Urinary bladder (tissue), 4 donors: ENCODE data around the gene FUT3. TPM values are rescaled to one million over a fixed set of nuclear protein-coding genes. Genes with fewer than 3 reads are reported as not detected.

Experiments used
- DNase-seq: peaks from one replicate; pipeline ENCODE4 v3.0.0-alpha.2; 2015; ENCODE audit errors: extremely low spot score
- H3K27ac ChIP-seq: one replicate; pipeline ENCODE4 v1.5.1; 2013; ENCODE audit warnings: low read depth, mild to moderate bottlenecking, moderate library complexity
- H3K36me3 ChIP-seq: one replicate; pipeline ENCODE4 v1.6.1; 2013; ENCODE audit warnings: mild to moderate bottlenecking, moderate library complexity; ENCODE audit not compliant: insufficient read depth
- H3K4me1 ChIP-seq: one replicate; pipeline ENCODE4 v1.6.1; 2013; ENCODE audit warnings: mild to moderate bottlenecking, moderate library complexity; ENCODE audit not compliant: insufficient read depth
- H3K4me3 ChIP-seq: one replicate; pipeline ENCODE4 v1.5.1; 2013; ENCODE audit warnings: low read depth, low read length
- WGBS: extraction: QIAGEN DNeasy Blood & Tissue Kit; methylation state at CpG from one replicate; pipeline ENCODE4 v1.1.7; 2013; 5-methylcytosine and 5-hydroxymethylcytosine counted together
- polyA plus RNA-seq: library from polyadenylated mRNA; stranded (reverse); fragments of 200-250 nt; gene quantifications from one replicate; pipeline ENCODE4 v1.2.3, GENCODE V29; 2013
- total RNA-seq: library from RNA; depleted of rRNA; stranded (reverse); fragments of >200 nt; gene quantifications from one replicate; pipeline ENCODE4 v1.2.3, GENCODE V29; 2014
- donor health status: healthy with polysubstance abuse.
- donor health status: healthy.

Gene FUT3
- total and polyA plus RNA-seq, 2 donors: 0.29 to 0.63 TPM

GRCh38 chr19:5829567-5830310, 21.5 kb downstream of the FUT3 start:
- no peaks in the 10 kb centered on the region for H3K4me1 ChIP-seq
- H3K4me3 ChIP-seq: no peak overlapping the region
- no peak for DNase-seq
- no peaks in the 10 kb centered on the region for H3K36me3 ChIP-seq
- H3K27ac ChIP-seq: no peak overlapping the region
- 42% methylated on average over 34 of the region's 34 CpGs for WGBS

- Histone ChIP-seq H3K36me3 (no peaks in the 10 kb centered on the region), H3K4me1 (no peaks in the 10 kb centered on the region), H3K27ac (peak overlapping the region; percentile 48), H3K4me3 (peak overlapping the region; percentile 39)
- DNase-seq: no peak
- under 1% methylated on average over 47 of the region's 47 CpGs for WGBS
Measured at GRCh38 chr19:5828661-5829566, 22.3 kb downstream of the FUT3 start.

DNA sequence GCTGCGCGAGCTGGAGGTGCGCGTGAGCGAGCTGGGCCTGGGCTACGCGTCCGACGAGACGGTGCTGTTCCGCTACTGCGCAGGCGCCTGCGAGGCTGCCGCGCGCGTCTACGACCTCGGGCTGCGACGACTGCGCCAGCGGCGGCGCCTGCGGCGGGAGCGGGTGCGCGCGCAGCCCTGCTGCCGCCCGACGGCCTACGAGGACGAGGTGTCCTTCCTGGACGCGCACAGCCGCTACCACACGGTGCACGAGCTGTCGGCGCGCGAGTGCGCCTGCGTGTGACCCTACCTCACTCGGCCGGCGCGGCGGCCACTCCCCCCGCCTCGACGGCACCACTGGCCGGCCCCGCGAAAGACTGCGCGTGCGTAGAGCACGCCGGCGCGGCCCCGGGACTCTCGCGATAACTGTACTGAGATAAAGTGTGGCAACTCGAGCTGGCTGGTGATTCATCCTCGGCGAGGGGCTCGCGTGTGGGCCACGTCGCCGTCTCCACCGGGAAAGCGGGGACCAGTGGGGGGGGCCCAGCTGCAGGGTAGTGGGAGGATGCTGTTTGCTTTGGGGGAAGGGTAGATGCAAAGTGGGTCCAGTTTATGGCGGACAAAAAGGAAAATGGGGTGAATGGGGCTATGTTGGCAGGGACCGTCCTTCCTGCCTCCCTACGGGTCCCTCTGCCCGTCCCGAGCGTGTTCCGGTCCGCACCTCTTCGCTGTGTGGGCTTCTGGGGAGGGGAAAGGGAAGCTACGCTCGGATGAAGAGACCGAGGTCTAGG, 23.2 kb downstream of the FUT3 start:
- Histone ChIP-seq H3K4me1 (no peaks in the 10 kb centered on the region), H3K36me3 (no peaks in the 10 kb centered on the region), H3K4me3 (peak overlapping the region; percentile 39), H3K27ac (peak overlapping the region; percentile 33)
- peak; percentile 77 for DNase-seq
- under 1% methylated on average over 91 of the region's 91 CpGs for WGBS

GRCh38 chr19:5827342-5827890, 23.8 kb downstream of the FUT3 start:
- no peaks in the 10 kb centered on the region for H3K4me1 ChIP-seq
- H3K36me3 ChIP-seq: no peaks in the 10 kb centered on the region
- H3K4me3 ChIP-seq: peak overlapping the region; percentile 39
- no peak overlapping the region for H3K27ac ChIP-seq
- no peak for DNase-seq
- WGBS: 14% methylated on average over 37 of the region's 37 CpGs

DNA sequence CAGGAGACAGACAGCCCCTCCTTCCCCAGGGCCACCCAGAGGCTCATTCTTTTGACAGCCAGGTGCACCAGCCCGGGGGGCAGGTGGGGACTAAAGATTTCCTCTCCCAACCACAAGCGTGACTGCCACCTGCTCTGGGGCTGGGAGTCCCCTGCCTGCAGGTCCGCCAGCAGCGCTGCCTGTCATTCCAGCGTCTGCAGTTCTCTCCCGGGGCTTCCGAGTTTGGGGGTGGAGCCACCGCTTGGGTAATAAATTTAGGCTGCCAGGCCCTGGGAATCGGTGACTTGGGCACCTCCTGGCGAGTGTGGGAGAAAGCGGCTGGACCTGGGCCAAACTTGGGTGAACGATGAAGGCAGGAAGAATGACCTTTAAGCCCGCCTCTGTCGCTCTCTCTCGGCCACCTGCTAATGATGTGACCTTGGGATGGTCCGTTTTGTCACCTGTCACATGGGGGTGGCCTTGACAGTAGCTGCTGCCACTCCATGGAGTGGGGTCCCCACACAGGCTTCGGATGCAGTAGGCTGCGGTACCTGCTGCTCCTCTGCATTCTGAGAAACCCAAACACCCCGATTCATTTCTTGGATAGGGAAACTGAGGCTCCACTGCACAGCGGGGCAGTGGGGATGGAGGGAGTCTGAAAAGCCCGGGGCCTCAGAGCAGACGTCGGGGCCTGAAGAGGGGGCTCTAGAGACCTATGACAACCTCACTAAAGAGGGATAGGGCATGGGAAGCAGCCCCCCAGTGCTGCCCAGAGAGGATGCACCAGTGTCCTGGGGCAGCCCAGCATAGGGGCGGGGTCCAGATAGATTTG, 24.5 kb downstream of the FUT3 start:
- Histone ChIP-seq H3K4me3 (no peak overlapping the region), H3K36me3 (no peaks in the 10 kb centered on the region), H3K27ac (no peak overlapping the region), H3K4me1 (no peaks in the 10 kb centered on the region)
- WGBS: 19% methylated on average over 24 of the region's 24 CpGs
- no peak for DNase-seq

DNA sequence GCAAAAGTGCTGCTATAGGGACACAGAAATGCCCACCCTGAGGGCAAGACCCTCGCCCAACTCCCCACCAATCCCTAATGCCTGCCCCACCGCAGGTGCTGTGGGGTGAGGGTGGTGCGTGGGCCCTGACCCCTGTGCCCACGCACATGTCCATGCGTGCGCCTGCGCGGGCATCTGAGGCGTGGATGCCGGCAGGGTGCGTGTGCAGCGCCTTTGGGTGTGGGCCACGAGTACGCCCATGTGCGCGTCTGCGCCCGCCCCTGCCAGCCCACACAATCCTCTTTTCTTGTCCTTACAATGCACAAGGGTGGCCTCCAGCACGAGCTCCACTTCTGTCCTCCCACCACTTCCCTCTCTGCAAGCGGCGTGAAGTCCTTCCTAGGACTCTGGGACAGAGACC, 26.1 kb downstream of the FUT3 start:
- Histone ChIP-seq H3K36me3 (no peaks in the 10 kb centered on the region), H3K4me3 (no peak overlapping the region), H3K4me1 (no peaks in the 10 kb centered on the region), H3K27ac (no peak overlapping the region)
- WGBS: 93% methylated on average over 21 of the region's 21 CpGs
- DNase-seq: no peak

DNA sequence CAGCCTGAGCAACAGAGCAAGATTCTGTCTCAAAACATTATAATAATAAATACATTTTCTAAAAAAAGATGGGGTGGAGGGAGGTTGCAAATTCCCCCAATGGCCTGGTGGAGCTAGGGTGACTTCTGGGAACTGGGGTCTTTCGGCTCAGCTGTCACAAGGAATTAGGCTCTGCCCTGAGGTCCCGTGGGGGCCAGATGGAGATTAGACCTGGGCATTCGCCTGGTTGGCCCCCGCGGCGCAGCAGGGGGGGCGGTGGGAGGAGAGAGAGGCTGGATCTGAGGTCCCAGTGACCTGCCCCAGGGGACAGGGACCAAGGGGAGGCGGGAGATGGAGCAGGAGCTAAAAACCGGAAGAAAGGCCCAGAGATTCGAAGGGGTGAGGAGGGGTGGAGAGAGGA, 26.5 kb downstream of the FUT3 start:
- WGBS: 84% methylated on average over 10 of the region's 10 CpGs
- H3K27ac ChIP-seq: no peak overlapping the region
- no peak for DNase-seq
- H3K36me3 ChIP-seq: no peaks in the 10 kb centered on the region
- H3K4me3 ChIP-seq: no peak overlapping the region
- H3K4me1 ChIP-seq: no peaks in the 10 kb centered on the region

DNA sequence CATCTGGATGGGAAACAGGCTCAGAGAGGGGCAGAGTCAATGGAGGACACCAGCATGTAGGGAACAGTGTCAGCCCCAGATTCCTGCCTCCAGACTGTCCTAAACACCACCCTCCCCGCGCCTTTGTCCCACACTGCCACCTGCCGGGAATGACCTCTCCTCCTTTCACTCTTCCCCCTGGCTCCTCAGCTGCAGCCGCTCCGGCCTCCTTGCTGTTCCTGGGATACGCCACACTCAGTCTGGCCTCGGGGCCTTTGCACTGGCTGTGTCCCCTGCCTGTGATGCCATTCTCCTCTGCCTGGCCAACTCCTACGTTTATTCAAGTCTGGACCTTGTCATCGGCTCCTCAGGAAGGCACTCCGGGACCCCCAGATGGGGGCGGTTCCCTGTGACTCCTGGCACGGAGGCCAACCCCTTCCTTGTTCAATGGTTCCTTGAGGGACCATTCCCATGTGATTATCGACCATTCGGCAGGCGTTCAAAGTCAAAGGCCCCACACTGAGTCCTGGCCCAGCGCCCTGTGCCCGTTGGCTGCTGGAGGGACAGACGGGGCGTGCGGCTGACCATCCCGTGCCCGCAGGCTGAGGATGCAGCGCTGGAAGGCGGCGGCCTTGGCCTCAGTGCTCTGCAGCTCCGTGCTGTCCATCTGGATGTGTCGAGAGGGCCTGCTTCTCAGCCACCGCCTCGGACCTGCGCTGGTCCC, 27.5 kb downstream of the FUT3 start:
- Histone ChIP-seq H3K4me1 (no peaks in the 10 kb centered on the region), H3K27ac (no peak overlapping the region), H3K36me3 (no peaks in the 10 kb centered on the region), H3K4me3 (no peak overlapping the region)
- DNase-seq: no peak
- WGBS: 86% methylated on average over 30 of the region's 30 CpGs

DNA sequence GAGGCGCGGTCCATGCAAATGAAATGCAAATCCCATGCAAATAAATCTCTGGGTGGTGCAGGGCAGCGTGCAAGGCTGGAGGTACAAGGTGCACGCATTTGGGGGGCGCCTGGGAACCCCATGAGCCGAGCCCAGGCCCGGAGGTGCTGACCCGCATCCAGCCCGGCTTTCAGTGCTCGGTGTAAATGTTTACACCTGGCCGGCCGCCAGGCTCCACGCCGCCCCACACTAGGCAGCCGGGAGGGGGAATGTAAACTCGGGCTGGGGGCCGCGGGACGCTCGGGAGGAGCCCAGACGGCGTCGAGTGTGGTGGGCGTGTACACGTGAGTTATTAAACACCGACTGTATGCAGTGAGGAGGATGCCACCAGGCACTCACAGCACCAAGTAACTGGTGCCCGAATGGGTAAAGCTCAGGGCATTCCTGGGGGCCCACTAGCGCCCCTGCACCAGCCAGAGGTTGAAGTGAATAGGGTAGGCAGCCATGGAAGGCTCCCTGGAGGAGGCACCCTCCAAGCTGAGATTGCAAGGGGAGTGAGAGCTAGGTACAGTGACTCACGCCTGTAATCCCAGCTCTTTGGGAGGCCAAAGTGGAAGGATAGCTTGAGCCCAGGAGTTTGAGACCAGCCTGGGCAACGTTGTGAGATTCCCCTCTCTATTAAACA, 28.9 kb downstream of the FUT3 start:
- no peak for DNase-seq
- 18% methylated on average over 30 of the region's 30 CpGs for WGBS
- no peak overlapping the region for H3K27ac ChIP-seq
- no peaks in the 10 kb centered on the region for H3K4me1 ChIP-seq
- H3K36me3 ChIP-seq: no peaks in the 10 kb centered on the region
- H3K4me3 ChIP-seq: no peak overlapping the region

- Histone ChIP-seq H3K4me3 (no peak overlapping the region), H3K36me3 (no peaks in the 10 kb centered on the region), H3K27ac (no peak overlapping the region), H3K4me1 (no peaks in the 10 kb centered on the region)
- DNase-seq: no peak
- WGBS: 49% methylated on average over 8 of the region's 8 CpGs
Measured at GRCh38 chr19:5821521-5822180, 29.6 kb downstream of the FUT3 start.

DNA sequence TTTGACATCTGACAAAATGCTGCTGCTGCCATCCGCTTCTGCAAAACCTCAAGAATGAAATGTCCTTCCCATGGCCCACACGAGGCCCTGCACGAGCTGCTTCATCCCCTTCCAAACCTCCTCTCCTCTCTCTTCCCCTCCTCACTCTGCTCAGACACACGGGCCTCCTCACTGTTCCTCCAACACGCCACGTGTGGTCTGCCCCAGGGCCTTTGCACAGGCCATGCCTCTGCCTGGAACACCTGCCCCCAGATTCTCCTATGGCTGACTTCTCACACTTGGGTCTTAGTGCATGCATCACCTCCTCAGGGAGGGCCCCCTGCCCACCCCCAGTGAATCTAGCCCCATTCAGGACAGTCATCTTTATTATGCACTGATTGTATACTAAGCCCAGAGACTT, 30.5 kb downstream of the FUT3 start:
- WGBS: 55% methylated on average over 6 of the region's 6 CpGs

More for the DNA sequence above, 30.5 kb downstream of the FUT3 start:
- Histone ChIP-seq H3K36me3 (no peaks in the 10 kb centered on the region), H3K4me3 (no peak overlapping the region), H3K27ac (no peak overlapping the region), H3K4me1 (no peaks in the 10 kb centered on the region)
- no peak for DNase-seq
